H1 (cell line): ENCODE measurements around the gene TYMS. TPM values are rescaled to one million over a fixed set of nuclear protein-coding genes. Genes with fewer than 3 reads are reported as not detected.

Experiments used
- CTCF ChIA-PET: fragments of 300-600 bp; sonication (Branson Sonifier 250); formaldehyde crosslinking; loops from one replicate; lab custom pipeline; 2021; ENCODE audit not compliant: partially characterized antibody; lab: Charles Lee
- POLR2A ChIA-PET: fragments of 300-600 bp; sonication (Branson Sonifier 250); formaldehyde crosslinking; loops from one replicate; lab custom pipeline; 2021; ENCODE audit warnings: inconsistent platforms; ENCODE audit not compliant: partially characterized antibody; lab: Charles Lee
- DNase-seq, 2 experiments: peaks; one replicate each; pipeline versions ENCODE4 v3.0.0 to v3.0.0-alpha.2; 2010 to 2022; ENCODE audit warnings: low spot score in 2 of 2, low read depth in 1 of 2, mixed read lengths in 1 of 2
- FAIRE-seq: peaks from 2 replicates; lab custom pipeline; 2011; peaks lifted over from hg19 to GRCh38; lab: Jason Lieb, UNC
- H2AFZ ChIP-seq: 2 replicates; pipeline ENCODE4 v1.8.1; 2012; ENCODE audit warnings: low read length, inconsistent platforms
- H2AK5ac ChIP-seq: 2 replicates; pipeline ENCODE4 v1.6.1; 2013; ENCODE audit warnings: low read depth, low read length
- H2BK120ac ChIP-seq: replicated peaks from 2 replicates; pipeline ENCODE3; 2013; ENCODE audit warnings: low read depth, low read length, inconsistent platforms
- H2BK12ac ChIP-seq: 2 replicates; pipeline ENCODE4 v1.6.1; 2013; ENCODE audit warnings: low read depth, low read length
- H2BK15ac ChIP-seq: 2 replicates; pipeline ENCODE4 v1.6.1; 2013; ENCODE audit warnings: low read length
- H2BK20ac ChIP-seq: 2 replicates; pipeline ENCODE4 v1.6.1; 2013; ENCODE audit warnings: low read length
- H2BK5ac ChIP-seq: 2 replicates; pipeline ENCODE4 v1.6.1; 2013; ENCODE audit warnings: low read depth, low read length
- H3K14ac ChIP-seq: 2 replicates; pipeline ENCODE4 v1.6.1; 2013; ENCODE audit warnings: inconsistent platforms; ENCODE audit not compliant: insufficient read length
- H3K18ac ChIP-seq: 2 replicates; pipeline ENCODE4 v1.6.1; 2013; ENCODE audit warnings: low read length; ENCODE audit errors: extremely low read depth
- H3K23ac ChIP-seq: 2 replicates; pipeline ENCODE4 v1.6.1; 2013; ENCODE audit warnings: inconsistent platforms; ENCODE audit not compliant: insufficient read length
- H3K23me2 ChIP-seq: 2 replicates; pipeline ENCODE4 v1.6.1; 2013; ENCODE audit warnings: low read depth, low read length
- H3K27ac ChIP-seq: 2 replicates; pipeline ENCODE4 v1.6.1; 2011; ENCODE audit warnings: low read depth, low read length, inconsistent platforms
- H3K27me3 ChIP-seq, 4 experiments: replicated peaks in 1 of 4; 1 replicate in 1 of 4; 2 replicates in 3 of 4; pipeline versions ENCODE4 v1.6.1 to v1.8.1; 2011 to 2013; ENCODE audit warnings: low read length in 3 of 4, mild to moderate bottlenecking in 3 of 4, inconsistent platforms in 2 of 4, mixed read lengths in 2 of 4, moderate library complexity in 1 of 4; ENCODE audit not compliant: control insufficient read depth in 3 of 4, insufficient read depth in 3 of 4; ENCODE audit errors: extremely low read depth in 1 of 4
- H3K36me3 ChIP-seq, 4 experiments: 2 replicates each; pipeline versions ENCODE4 v1.6.1 to v1.8.1; 2011 to 2013; ENCODE audit warnings: mild to moderate bottlenecking in 4 of 4, low read length in 3 of 4, moderate library complexity in 2 of 4, control low read depth in 1 of 4, inconsistent platforms in 1 of 4; ENCODE audit not compliant: insufficient read depth in 4 of 4, control insufficient read depth in 2 of 4
- H3K4ac ChIP-seq: replicated peaks from 2 replicates; pipeline ENCODE3; 2013; ENCODE audit warnings: low read length, low read depth, mixed read lengths, inconsistent platforms; ENCODE audit not compliant: insufficient read length
- H3K4me1 ChIP-seq, 4 experiments: replicated peaks in 1 of 4; 1 replicate in 1 of 4; 2 replicates in 3 of 4; pipeline versions ENCODE4 v1.6.1 to v1.8.1; 2011 to 2013; ENCODE audit warnings: low read length in 3 of 4, inconsistent platforms in 2 of 4, mixed read lengths in 1 of 4; ENCODE audit not compliant: insufficient read depth in 4 of 4, control insufficient read depth in 3 of 4
- H3K4me2 ChIP-seq, 2 experiments: 2 replicates each; pipeline versions ENCODE4 v1.6.1 to v1.8.1; 2011 to 2013; ENCODE audit warnings: low read depth in 2 of 2, low read length in 2 of 2, control low read depth in 1 of 2, inconsistent platforms in 1 of 2, mild to moderate bottlenecking in 1 of 2; ENCODE audit not compliant: insufficient read depth in 1 of 2
- H3K4me3 ChIP-seq, 4 experiments: fragments of 200-600, 300-600 bp in 1 of 4; sonication (generic), shearing (Covaris generic), sonication (Bioruptor Twin) in 1 of 4; 2 replicates each; pipeline versions ENCODE4 v1.5.1 to v1.8.1; 2011 to 2016; ENCODE audit warnings: low read length in 4 of 4, low read depth in 3 of 4, control low read depth in 2 of 4, inconsistent platforms in 2 of 4, mild to moderate bottlenecking in 2 of 4, mixed read lengths in 1 of 4, moderate library complexity in 1 of 4; ENCODE audit not compliant: insufficient read depth in 2 of 4; ENCODE audit errors: extremely low read depth in 1 of 4
- H3K56ac ChIP-seq: replicated peaks from 2 replicates; pipeline ENCODE3; 2013; ENCODE audit warnings: low read depth, mild to moderate bottlenecking, mixed read lengths, low read length, inconsistent platforms; ENCODE audit not compliant: insufficient read length
- H3K79me1 ChIP-seq: 2 replicates; pipeline ENCODE4 v1.6.1; 2013; ENCODE audit warnings: low read depth, low read length, control low read depth
- H3K79me2 ChIP-seq, 2 experiments: 2 replicates each; pipeline versions ENCODE4 v1.6.1 to v1.8.1; 2012 to 2013; ENCODE audit warnings: low read length in 2 of 2, mild to moderate bottlenecking in 2 of 2, inconsistent platforms in 1 of 2; ENCODE audit not compliant: insufficient read depth in 2 of 2, control insufficient read depth in 1 of 2
- H3K9ac ChIP-seq, 4 experiments: replicated peaks in 1 of 4; 1 replicate in 1 of 4; 2 replicates in 3 of 4; pipeline versions ENCODE4 v1.6.1 to v1.8.1; 2011 to 2013; ENCODE audit warnings: low read depth in 3 of 4, low read length in 3 of 4, control low read depth in 2 of 4, mild to moderate bottlenecking in 2 of 4, moderate library complexity in 2 of 4, inconsistent platforms in 1 of 4; ENCODE audit errors: extremely low read depth in 1 of 4
- H3K9me3 ChIP-seq, 2 experiments: 2 replicates each; pipeline versions ENCODE4 v1.6.1 to v1.8.1; 2012 to 2013; ENCODE audit warnings: mild to moderate bottlenecking in 2 of 2, moderate library complexity in 2 of 2, control low read depth in 1 of 2, inconsistent platforms in 1 of 2, low read depth in 1 of 2, low read length in 1 of 2, mixed read lengths in 1 of 2; ENCODE audit not compliant: insufficient read depth in 2 of 2
- H4K20me1 ChIP-seq, 2 experiments: replicated peaks in 1 of 2; 2 replicates each; pipeline versions ENCODE3 to v1.8.1; 2011 to 2013; ENCODE audit warnings: inconsistent platforms in 2 of 2, low read length in 2 of 2, mild to moderate bottlenecking in 1 of 2; ENCODE audit not compliant: insufficient read depth in 2 of 2, control insufficient read depth in 1 of 2
- H4K5ac ChIP-seq: 2 replicates; pipeline ENCODE4 v1.6.1; 2013; ENCODE audit warnings: low read length, low read depth, mixed read lengths, inconsistent platforms; ENCODE audit not compliant: insufficient read length
- H4K8ac ChIP-seq: 2 replicates; pipeline ENCODE4 v1.8.0; 2013; ENCODE audit warnings: mild to moderate bottlenecking, moderate library complexity, low read length, inconsistent platforms; ENCODE audit not compliant: insufficient read depth; ENCODE audit errors: extremely low read depth
- H4K91ac ChIP-seq: replicated peaks from 2 replicates; pipeline ENCODE3; 2013; ENCODE audit warnings: low read length, mixed read lengths, inconsistent platforms; ENCODE audit not compliant: insufficient read length
- BCL11A ChIP-seq, 2 experiments: IDR thresholded peaks; one replicate each; pipeline ENCODE4 v1.6.1; 2011; ENCODE audit warnings: low read depth in 2 of 2, low read length in 2 of 2, mild to moderate bottlenecking in 2 of 2
- CBX8 ChIP-seq: fragments of 300-800, 300-1000 bp; sonication (generic); IDR thresholded peaks from 2 replicates; pipeline ENCODE4 v1.7.1; 2016; ENCODE audit warnings: low read depth, low read length, borderline replicate concordance
- CHD1 ChIP-seq: IDR thresholded peaks from 2 replicates; pipeline ENCODE4 v1.6.1; 2012; ENCODE audit warnings: low read depth, low read length, improper control_type of control experiment
- CHD2 ChIP-seq: IDR thresholded peaks from 2 replicates; pipeline ENCODE4 v1.6.1; 2012; ENCODE audit warnings: low read length, improper control_type of control experiment
- CREB1 ChIP-seq: IDR thresholded peaks from 2 replicates; pipeline ENCODE4 v1.6.1; 2012; ENCODE audit warnings: inconsistent platforms
- CTBP2 ChIP-seq: IDR thresholded peaks from 2 replicates; pipeline ENCODE4 v1.7.0; 2011; ENCODE audit warnings: borderline replicate concordance, mild to moderate bottlenecking, moderate library complexity, mixed read lengths, low read length; ENCODE audit not compliant: insufficient read depth, insufficient read length
- EP300 ChIP-seq, 2 experiments: IDR thresholded peaks; 1 replicate in 1 of 2; 2 replicates in 1 of 2; pipeline ENCODE4 v1.6.1; 2011 to 2012; ENCODE audit warnings: low read depth in 2 of 2, low read length in 2 of 2, mild to moderate bottlenecking in 2 of 2, borderline replicate concordance in 1 of 2, inconsistent platforms in 1 of 2, moderate library complexity in 1 of 2
- FOSL1 ChIP-seq: IDR thresholded peaks from 2 replicates; pipeline ENCODE4 v1.6.1; 2011; ENCODE audit warnings: mild to moderate bottlenecking, low read depth, low read length, moderate library complexity; ENCODE audit not compliant: insufficient read depth
- HDAC2 ChIP-seq, 2 experiments: fragments of 300-600 bp in 1 of 2; sonication (generic) in 1 of 2; IDR thresholded peaks; 2 replicates each; pipeline ENCODE4 v1.6.1; 2011 to 2012; ENCODE audit warnings: low read depth in 2 of 2, low read length in 2 of 2, mild to moderate bottlenecking in 2 of 2, moderate library complexity in 2 of 2, borderline replicate concordance in 1 of 2, inconsistent platforms in 1 of 2
- HDAC6 ChIP-seq: IDR thresholded peaks from one replicate; pipeline ENCODE4 v1.7.1; 2012; ENCODE audit warnings: low read depth, mild to moderate bottlenecking, inconsistent platforms, low read length, moderate library complexity
- KDM1A ChIP-seq: fragments of 200-600, 300-600 bp; sonication (generic); IDR thresholded peaks from 2 replicates; pipeline ENCODE4 v1.7.1; 2016; ENCODE audit warnings: mild to moderate bottlenecking, low read length, borderline replicate concordance
- POLR2AphosphoS5 ChIP-seq: IDR thresholded peaks from 2 replicates; pipeline ENCODE4 v1.6.1; 2011; ENCODE audit warnings: low read depth, low read length
- SIRT6 ChIP-seq: IDR thresholded peaks from one replicate; pipeline ENCODE4 v1.7.1; 2012; ENCODE audit warnings: low read length, inconsistent platforms
- ZNF274 ChIP-seq: IDR thresholded peaks from 2 replicates; pipeline ENCODE4 v1.7.0; 2012; ENCODE audit warnings: low read length, borderline replicate concordance; ENCODE audit errors: extremely low read depth
- WGBS, 2 experiments: shearing (Covaris generic) in 1 of 2; methylation state at CpG; one replicate each; pipeline versions ENCODE4 v1.1.6 to v1.1.7; 2013 to 2015; ENCODE audit warnings: low lambda C conversion rate in 2 of 2, mixed read lengths in 2 of 2, inconsistent platforms in 1 of 2, low coverage in 1 of 2, missing lambda C conversion rate in 1 of 2; ENCODE audit not compliant: insufficient replicate concordance in 2 of 2, insufficient coverage in 1 of 2, insufficient read length in 1 of 2; ENCODE audit errors: extremely low coverage in 1 of 2, missing lambda C conversion rate in 1 of 2; 5-methylcytosine and 5-hydroxymethylcytosine counted together
- polyA plus RNA-seq, 7 experiments: library from polyadenylated mRNA; depleted of rRNA in 3 of 7; stranded (reverse) in 5 of 7; unstranded in 2 of 7; fragments of >200 nt in 5 of 7; fragments of 200-250 nt in 2 of 7; gene quantifications; 1 replicate in 5 of 7; 2 replicates in 1 of 7; 4 replicates in 1 of 7; pipeline versions ENCODE4 v1.2.1 to v1.2.3, GENCODE V29; 2011 to 2013; ENCODE audit warnings: missing spikeins in 2 of 7, mixed read lengths in 2 of 7
- total RNA-seq: library from RNA; stranded (reverse); fragmentation: NEBNext Ultra II Directional; extraction: Animal tissue kit (Norgen Biotek cat#: 25700); gene quantifications from 2 replicates; pipeline ENCODE4 v1.2.1, GENCODE V29; 2021

Gene TYMS
- total and polyA plus RNA-seq, 2 of the 8 experiments (the other 6 are each of a cell fraction or from before 2014, with no cell fraction given), result 91.9 to 110 TPM

GRCh38 chr18:709771-710170, 52.3 kb downstream of the TYMS start:
- Histone ChIP-seq H3K27me3 (no peaks in the 10 kb centered on the region), H3K4ac (no peak overlapping the region), H3K9me3 (no peaks in the 10 kb centered on the region), H3K9ac (no peak overlapping the region), H3K4me2 (no peak overlapping the region), H2AFZ (no peak overlapping the region), H3K23ac (no peak overlapping the region), H3K36me3 (peaks cover 0 to 18% (median 1%) of the 10 kb centered on the region in 4 experiments; a peak in 3 of 8 replicates), H2AK5ac (no peak overlapping the region), H2BK5ac (no peak overlapping the region), H3K4me1 (peaks cover 0 to 3% (median 1%) of the 10 kb centered on the region in 4 experiments; a peak in 2 of 7 replicates), H3K4me3 (no peak overlapping the region), H2BK12ac (no peak overlapping the region), H2BK20ac (no peak overlapping the region), H3K56ac (no peak overlapping the region), H4K8ac (no peak overlapping the region), H2BK120ac (no peak overlapping the region), H3K18ac (no peak overlapping the region), H4K5ac (no peak overlapping the region), H3K79me2 (peaks cover 12 to 39% of the 10 kb centered on the region in 2 experiments), H3K27ac (no peak overlapping the region), H4K20me1 (peaks cover 3 to 6% of the 10 kb centered on the region in 2 experiments), H3K14ac (no peak overlapping the region), H3K79me1 (peaks cover 9% of the 10 kb centered on the region; the same call in 1 of the 2 replicates), H2BK15ac (no peak overlapping the region), H4K91ac (no peak overlapping the region), H3K23me2 (peaks cover 8% of the 10 kb centered on the region; the same call in 1 of the 2 replicates)
- no peak for FAIRE-seq
- ChIA-PET CTCF (interaction anchor here (0.9 to 4.5 kb wide), 8 partner anchors 12 to 123 kb away, joined by 3 to 20 read pairs (median 7); no protein-coding TSS in a partner anchor), POLR2A (interaction anchor here (1.6 to 1.8 kb wide), 2 partner anchors 10 to 14 kb away, joined by 4 to 5 read pairs; no protein-coding TSS in a partner anchor)
- DNase-seq, result no peak
- 93% methylated on average over 1 of the region's 1 CpG; no CpG with 5 or more reads in 1 of the 2 experiments for WGBS, 2 experiments
- TF ChIP-seq KDM1A, result no peak
- no peak for TF ChIP-seq BCL11A (IDR thresholded peaks at IDR 0.05; ENCODE audit: low read depth in 2 of 2, low read length in 2 of 2)
- no peak for TF ChIP-seq CREB1
- TF ChIP-seq CHD2, result no peak
- TF ChIP-seq FOSL1, result no peak
- TF ChIP-seq SIRT6, result no peak
- TF ChIP-seq EP300 (IDR thresholded peaks at IDR 0.05; ENCODE audit: borderline replicate concordance in 1 of 2, low read depth in 2 of 2, low read length in 2 of 2), result no peak
- no peak for TF ChIP-seq HDAC6
- TF ChIP-seq CBX8, result no peak
- TF ChIP-seq POLR2AphosphoS5, result no peak
- TF ChIP-seq CTBP2, result no peak
- no peak for TF ChIP-seq HDAC2 (IDR thresholded peaks at IDR 0.05; ENCODE audit: borderline replicate concordance in 1 of 2, low read depth in 2 of 2, low read length in 2 of 2)
- no peak for TF ChIP-seq CHD1
- no peak for TF ChIP-seq ZNF274
